Left forelimb (tissue), 1 donor: ENCODE results near the gene DNLZ.

ENCODE experiments used
- DNase-seq: peaks from one replicate; pipeline ENCODE4 v3.0.0-alpha.2; 2018; ENCODE audit warnings: low spot score

The DNLZ gene

GRCh38 chr9:136396219-136396515 is 32.6 kb upstream of the DNLZ start:
- no peak for DNase-seq

DNA sequence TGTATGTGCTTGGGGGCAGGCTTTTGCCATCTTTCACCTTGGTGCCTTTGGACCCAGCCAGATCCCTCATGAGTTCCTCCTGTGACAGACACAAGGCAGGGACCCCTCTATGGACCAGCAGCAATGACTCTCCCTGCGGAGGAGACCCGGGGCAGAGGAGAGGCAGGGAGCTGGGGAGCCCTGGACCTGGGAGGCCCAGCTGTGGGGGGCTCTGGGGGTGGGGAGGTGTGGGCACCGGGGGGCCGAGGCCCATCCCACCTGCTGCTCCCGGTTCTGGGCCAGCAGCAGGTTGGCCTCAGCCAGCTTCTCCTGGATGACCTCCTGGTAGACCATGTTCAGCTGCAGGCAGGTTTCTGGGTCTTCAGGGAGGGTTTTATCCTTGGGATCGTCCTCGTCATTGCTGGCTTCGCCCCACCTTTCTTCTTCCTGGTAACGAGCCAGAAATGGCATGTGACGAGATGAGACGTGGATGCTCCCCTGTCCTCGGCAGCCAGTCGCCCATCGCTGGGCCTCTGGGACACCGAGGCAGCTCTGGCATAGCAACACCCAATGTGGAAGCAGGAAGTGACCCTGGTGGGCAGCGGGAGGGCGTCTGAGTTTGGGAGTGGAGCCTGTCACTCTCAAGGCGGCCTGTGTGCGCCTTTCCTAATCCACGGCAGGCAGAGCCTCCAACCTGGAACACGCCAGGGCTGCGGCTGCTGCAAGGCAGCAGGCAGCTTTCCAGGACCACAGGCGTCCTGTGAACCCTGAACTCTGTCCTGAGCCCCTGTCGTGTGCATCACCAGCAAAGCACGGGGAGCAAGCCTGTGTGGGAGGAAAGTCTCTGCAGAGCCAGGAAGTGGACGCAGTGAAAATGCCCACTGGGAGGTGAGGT is 32.0 kb upstream of the DNLZ start:
- DNase-seq: no peak

GRCh38 chr9:136395020-136395340 is 31.4 kb upstream of the DNLZ start:
- no peak for DNase-seq

GRCh38 chr9:136394312-136395019 is 30.9 kb upstream of the DNLZ start:
- DNase-seq: no peak

GRCh38 chr9:136393531-136393930 is 30.0 kb upstream of the DNLZ start:
- DNase-seq: no peak

DNA sequence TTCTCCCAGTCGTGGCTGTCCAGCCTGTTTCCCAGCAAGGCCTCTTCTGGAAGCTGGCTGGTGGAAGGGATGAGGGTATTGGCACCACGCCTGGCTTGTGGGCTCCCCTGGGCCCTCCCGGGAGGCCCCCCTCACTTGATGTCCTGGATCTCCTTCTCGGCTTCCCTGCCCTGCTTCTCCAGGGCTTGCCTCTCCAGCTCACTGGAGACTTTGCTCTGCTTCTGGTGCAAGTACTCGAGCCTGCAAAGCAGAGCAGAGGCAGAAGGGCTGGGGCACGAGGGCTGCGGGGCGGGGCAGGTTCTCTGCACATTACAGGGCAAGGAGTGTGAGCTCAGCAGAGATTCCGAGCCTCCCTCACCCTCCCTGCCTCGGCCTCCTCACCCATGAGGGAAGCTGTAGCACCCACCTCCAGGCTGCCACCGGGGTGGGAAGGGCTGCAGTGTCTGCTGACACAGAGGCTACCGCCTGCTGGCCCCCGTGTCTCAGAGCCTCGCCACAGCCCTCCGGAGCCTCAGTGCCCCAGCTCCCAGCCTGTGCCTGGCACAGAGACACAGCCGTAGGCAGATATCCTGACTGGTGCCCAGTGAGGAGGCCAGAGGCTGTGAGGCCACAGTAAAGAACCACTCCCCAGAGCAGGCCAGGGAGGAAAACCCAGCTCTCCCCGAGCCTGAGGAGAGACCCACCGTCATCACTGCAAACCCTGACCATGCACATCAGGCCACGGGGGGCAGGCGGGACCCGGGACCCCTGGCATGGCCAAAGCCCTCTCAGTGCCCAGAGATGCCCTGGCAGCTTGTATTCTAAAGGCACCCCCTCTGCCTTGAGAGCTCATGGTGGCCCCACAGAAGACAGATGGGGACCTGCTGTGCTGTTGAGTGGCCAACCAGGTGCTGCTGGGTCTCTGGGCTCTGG is 29.2 kb upstream of the DNLZ start:
- no peak for DNase-seq

- DNase-seq: no peak
Observed at GRCh38 chr9:136391737-136392537, 28.4 kb upstream of the DNLZ start.

GRCh38 chr9:136389396-136389795 is 25.9 kb upstream of the DNLZ start:
- DNase-seq: no peak

GRCh38 chr9:136387217-136387616 is 23.7 kb upstream of the DNLZ start:
- no peak for DNase-seq

GRCh38 chr9:136386018-136386417 is 22.5 kb upstream of the DNLZ start:
- DNase-seq: no peak

GRCh38 chr9:136385015-136385414 is 21.5 kb upstream of the DNLZ start:
- DNase-seq: no peak

DNA sequence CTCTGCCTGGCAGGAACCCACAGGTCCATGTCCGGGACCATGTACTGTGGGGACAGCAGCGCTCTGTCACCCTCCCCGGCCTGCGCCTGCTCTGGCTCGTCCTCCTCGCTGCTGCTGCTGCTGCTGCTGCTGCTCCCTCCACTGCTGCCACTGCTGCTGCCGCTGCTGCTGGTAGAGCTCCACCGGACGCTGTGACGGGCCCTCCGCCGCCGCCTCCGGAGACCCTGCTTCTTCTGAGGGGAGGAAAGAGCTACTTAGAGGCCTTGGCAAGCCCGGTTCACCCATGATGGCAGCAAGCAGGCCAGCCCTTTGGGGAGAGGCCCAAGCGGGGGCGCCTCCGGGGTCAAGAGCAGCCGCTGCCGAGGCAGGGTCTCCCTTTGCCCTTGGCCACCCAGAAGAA is 19.9 kb upstream of the DNLZ start:
- no peak for DNase-seq

- no peak for DNase-seq
Observed at GRCh38 chr9:136381966-136382513, 18.5 kb upstream of the DNLZ start.

DNA sequence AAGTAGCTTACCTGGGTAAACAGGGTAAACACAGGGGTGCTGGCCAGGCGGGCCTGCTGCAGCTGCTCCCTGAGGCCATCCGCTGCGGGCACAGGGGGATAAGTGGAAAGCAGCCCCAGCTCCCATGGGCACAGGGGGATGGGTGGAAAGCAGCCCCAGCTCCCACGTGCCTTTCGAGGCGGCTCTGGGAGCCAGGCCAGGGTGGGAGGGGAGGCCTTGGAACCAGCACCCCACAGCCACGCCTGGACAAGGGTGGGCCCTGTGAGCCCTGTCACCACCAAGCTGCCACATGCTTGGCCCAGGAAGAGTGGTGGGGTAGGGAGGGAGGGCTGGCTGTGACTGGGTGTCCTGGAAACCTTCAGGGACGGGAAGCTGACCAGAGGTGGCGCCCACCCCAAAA is 17.8 kb upstream of the DNLZ start:
- no peak for DNase-seq

- no peak for DNase-seq
Observed at GRCh38 chr9:136380381-136380780, 16.8 kb upstream of the DNLZ start.

DNA sequence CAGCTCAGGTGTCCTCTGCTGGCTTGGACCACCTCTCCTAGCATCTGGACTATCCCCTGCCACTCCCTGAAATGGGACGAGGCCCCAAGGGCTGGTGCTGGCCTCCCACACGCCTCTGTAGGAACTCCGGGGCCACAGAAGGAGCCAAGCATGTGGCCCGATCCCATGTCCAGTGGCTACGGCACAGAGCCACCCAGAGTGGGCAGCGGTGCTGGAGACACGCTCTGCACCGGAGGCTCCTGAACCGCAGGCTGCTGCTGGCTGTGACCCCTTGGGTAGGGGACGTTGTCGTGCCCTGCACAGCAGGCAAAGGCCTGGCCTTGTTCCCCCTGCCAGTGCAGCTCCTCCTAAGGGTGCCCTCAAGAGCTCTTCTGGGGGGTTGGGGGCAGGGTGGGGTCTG is 16.3 kb upstream of the DNLZ start:
- no peak for DNase-seq

GRCh38 chr9:136379401-136379800 is 15.9 kb upstream of the DNLZ start:
- no peak for DNase-seq

GRCh38 chr9:136379003-136379287 is 15.4 kb upstream of the DNLZ start:
- DNase-seq: no peak

GRCh38 chr9:136378170-136379002 is 14.8 kb upstream of the DNLZ start:
- DNase-seq: no peak

GRCh38 chr9:136377341-136378169 is 14.0 kb upstream of the DNLZ start:
- DNase-seq: no peak
